Breast epithelium (tissue), 4 donors: ENCODE measurements around the gene ZNF366. TPM values are rescaled to one million over a fixed set of nuclear protein-coding genes. Genes with fewer than 3 reads are reported as not detected.

Source experiments
- DNase-seq, 2 donors: peaks; one replicate each; pipeline ENCODE4 v3.0.0-alpha.2; 2019; ENCODE audit warnings: low spot score in 2 of 2
- H3K27ac ChIP-seq, 2 donors: fragments of 200-600 bp; sonication (generic) in 1 of 2; one replicate each; pipeline ENCODE4 v1.5.1; 2016 to 2019; ENCODE audit warnings: mild to moderate bottlenecking in 1 of 2
- H3K27me3 ChIP-seq, 2 donors: fragments of 200-600 bp; sonication (generic) in 1 of 2; one replicate each; pipeline versions ENCODE4 v1.5.1 to v1.6.0; 2017 to 2019; ENCODE audit warnings: control low read depth in 1 of 2, mild to moderate bottlenecking in 1 of 2
- H3K36me3 ChIP-seq: fragments of 200-600 bp; one replicate; pipeline ENCODE4 v1.5.1; 2019
- H3K4me1 ChIP-seq, 2 donors: fragments of 200-600 bp; sonication (generic); one replicate each; pipeline ENCODE4 v1.5.1; 2016 to 2019; ENCODE audit warnings: control low read depth in 1 of 2
- H3K4me3 ChIP-seq, 3 donors: fragments of 200-600 bp; sonication (generic); 1 replicate in 2 of 3; 2 replicates in 1 of 3; pipeline ENCODE4 v1.5.1; 2016 to 2019; ENCODE audit warnings: mild to moderate bottlenecking in 3 of 3, moderate library complexity in 2 of 3
- H3K9me3 ChIP-seq, 2 donors: fragments of 200-600 bp; sonication (generic) in 1 of 2; one replicate each; pipeline ENCODE4 v1.5.1; 2016 to 2019; ENCODE audit warnings: control low read depth in 1 of 2
- POLR2A ChIP-seq: fragments of 450-650 bp; IDR thresholded peaks from one replicate; pipeline ENCODE4 v1.6.1; 2016; ENCODE audit warnings: antibody characterized with exemption, mild to moderate bottlenecking, moderate library complexity
- POLR2AphosphoS5 ChIP-seq, 3 donors: sonication (generic); formaldehyde crosslinking; IDR thresholded peaks; one replicate each; pipeline ENCODE4 v1.6.1; 2017; ENCODE audit warnings: antibody characterized with exemption in 3 of 3
- intact Hi-C: fragments of 100-400 bp; cut with DNase I; formaldehyde crosslinking; loops from one replicate; pipeline ENCODE4 v1.15.1; 2023; ENCODE audit warnings: low total_unique reads
- total RNA-seq, 3 donors: library from RNA; depleted of rRNA; stranded (reverse); fragments of >200 nt; gene quantifications; one replicate each; pipeline ENCODE4 v1.1.0, GENCODE V29; 2016
- TF ChIP-seq, protein P1 (sequence below), 3 donors: fragments of 450-650 bp; IDR thresholded peaks; one replicate each; pipeline ENCODE4 v1.5.1; 2016 to 2017; ENCODE audit warnings: antibody characterized with exemption in 3 of 3, mild to moderate bottlenecking in 3 of 3, moderate library complexity in 3 of 3

The ZNF366 gene
- total RNA-seq, 3 donors from 2014 or later: 1.9 to 5.2 (median 2.6) TPM

- no peaks in the 10 kb centered on the region for H3K27me3 ChIP-seq
- DNase-seq: no peak
- no peaks in the 10 kb centered on the region for H3K4me1 ChIP-seq
- TF ChIP-seq POLR2AphosphoS5 (IDR thresholded peaks at IDR 0.05) (no peak), POLR2A (no peak)
- TF ChIP-seq, protein P1, sequence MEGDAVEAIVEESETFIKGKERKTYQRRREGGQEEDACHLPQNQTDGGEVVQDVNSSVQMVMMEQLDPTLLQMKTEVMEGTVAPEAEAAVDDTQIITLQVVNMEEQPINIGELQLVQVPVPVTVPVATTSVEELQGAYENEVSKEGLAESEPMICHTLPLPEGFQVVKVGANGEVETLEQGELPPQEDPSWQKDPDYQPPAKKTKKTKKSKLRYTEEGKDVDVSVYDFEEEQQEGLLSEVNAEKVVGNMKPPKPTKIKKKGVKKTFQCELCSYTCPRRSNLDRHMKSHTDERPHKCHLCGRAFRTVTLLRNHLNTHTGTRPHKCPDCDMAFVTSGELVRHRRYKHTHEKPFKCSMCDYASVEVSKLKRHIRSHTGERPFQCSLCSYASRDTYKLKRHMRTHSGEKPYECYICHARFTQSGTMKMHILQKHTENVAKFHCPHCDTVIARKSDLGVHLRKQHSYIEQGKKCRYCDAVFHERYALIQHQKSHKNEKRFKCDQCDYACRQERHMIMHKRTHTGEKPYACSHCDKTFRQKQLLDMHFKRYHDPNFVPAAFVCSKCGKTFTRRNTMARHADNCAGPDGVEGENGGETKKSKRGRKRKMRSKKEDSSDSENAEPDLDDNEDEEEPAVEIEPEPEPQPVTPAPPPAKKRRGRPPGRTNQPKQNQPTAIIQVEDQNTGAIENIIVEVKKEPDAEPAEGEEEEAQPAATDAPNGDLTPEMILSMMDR (IDR thresholded peaks at IDR 0.05): no peak
- H3K4me3 ChIP-seq: no peak overlapping the region
- H3K9me3 ChIP-seq: no peaks in the 10 kb centered on the region
- no peak overlapping the region for H3K27ac ChIP-seq
- no peaks in the 10 kb centered on the region for H3K36me3 ChIP-seq
- intact Hi-C loops: no loop called here
Observed at GRCh38 chr5:72498284-72498683, 8.9 kb downstream of the ZNF366 start.

GRCh38 chr5:72497823-72498222 lies 9.4 kb downstream of the ZNF366 start:
- Histone ChIP-seq H3K27ac (no peak overlapping the region), H3K4me1 (no peaks in the 10 kb centered on the region), H3K9me3 (no peaks in the 10 kb centered on the region), H3K36me3 (no peaks in the 10 kb centered on the region), H3K4me3 (no peak overlapping the region), H3K27me3 (no peaks in the 10 kb centered on the region)
- intact Hi-C loops: no loop called here
- no peak for DNase-seq
- TF ChIP-seq, protein P1 (IDR thresholded peaks at IDR 0.05): no peak
- TF ChIP-seq POLR2A (no peak), POLR2AphosphoS5 (IDR thresholded peaks at IDR 0.05) (no peak)

GRCh38 chr5:72495410-72495809 lies 11.8 kb downstream of the ZNF366 start:
- no peaks in the 10 kb centered on the region for H3K36me3 ChIP-seq
- intact Hi-C loops: no loop called here
- no peaks in the 10 kb centered on the region for H3K9me3 ChIP-seq
- H3K4me3 ChIP-seq: no peak overlapping the region
- no peaks in the 10 kb centered on the region for H3K27me3 ChIP-seq
- no peak overlapping the region for H3K27ac ChIP-seq
- DNase-seq: no peak
- TF ChIP-seq, protein P1 (IDR thresholded peaks at IDR 0.05): no peak
- TF ChIP-seq POLR2AphosphoS5 (IDR thresholded peaks at IDR 0.05) (no peak), POLR2A (no peak)
- H3K4me1 ChIP-seq: no peaks in the 10 kb centered on the region

DNA sequence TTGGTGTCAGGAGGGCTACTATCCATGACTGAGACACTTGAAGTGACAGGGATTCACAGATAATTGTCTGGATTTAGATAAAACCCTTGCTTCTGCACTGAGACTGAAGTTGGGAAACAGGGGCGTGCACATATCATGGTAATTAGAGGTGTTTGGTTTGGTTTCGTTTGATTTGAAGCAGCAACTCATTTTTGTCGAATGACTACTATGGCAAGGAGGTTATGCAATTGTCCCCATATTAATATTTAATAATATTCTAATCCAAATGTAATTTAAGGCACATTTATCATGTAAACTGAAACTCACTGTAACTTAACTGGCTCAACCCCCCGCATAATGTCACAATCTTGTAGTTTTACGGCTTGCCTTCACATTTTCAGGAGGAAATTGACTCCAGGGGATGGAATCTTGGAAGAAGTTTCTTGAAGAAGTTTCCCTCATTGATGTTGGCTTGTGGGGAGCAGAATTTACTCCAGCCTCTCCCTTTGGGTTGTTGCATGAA lies 12.5 kb downstream of the ZNF366 start:
- no peaks in the 10 kb centered on the region for H3K36me3 ChIP-seq
- TF ChIP-seq POLR2A (no peak), POLR2AphosphoS5 (IDR thresholded peaks at IDR 0.05) (no peak)
- TF ChIP-seq, protein P1 (IDR thresholded peaks at IDR 0.05): no peak
- no peak for DNase-seq
- no peak overlapping the region for H3K4me3 ChIP-seq
- H3K27me3 ChIP-seq: no peaks in the 10 kb centered on the region
- intact Hi-C loops: no loop called here
- H3K27ac ChIP-seq: no peak overlapping the region
- H3K4me1 ChIP-seq: no peaks in the 10 kb centered on the region
- no peaks in the 10 kb centered on the region for H3K9me3 ChIP-seq

- no peaks in the 10 kb centered on the region for H3K9me3 ChIP-seq
- H3K4me1 ChIP-seq: no peaks in the 10 kb centered on the region
- DNase-seq: no peak
- H3K4me3 ChIP-seq: no peak overlapping the region
- no peaks in the 10 kb centered on the region for H3K36me3 ChIP-seq
- intact Hi-C loops: no loop called here
- TF ChIP-seq POLR2AphosphoS5 (IDR thresholded peaks at IDR 0.05): no peak
- TF ChIP-seq, protein P1 (IDR thresholded peaks at IDR 0.05): no peak
- no peak for TF ChIP-seq POLR2A
- H3K27ac ChIP-seq: no peak overlapping the region
- no peaks in the 10 kb centered on the region for H3K27me3 ChIP-seq
Observed at GRCh38 chr5:72489536-72489935, 17.7 kb downstream of the ZNF366 start.
